H9 (cell line): ENCODE data around the gene SORBS1. TPM values are rescaled to one million over a fixed set of nuclear protein-coding genes. Genes with fewer than 3 reads are reported as not detected.

ENCODE experiments used
- DNase-seq: peaks from one replicate; pipeline ENCODE4 v3.0.0-alpha.2; 2017
- H2AFZ ChIP-seq: one replicate; pipeline ENCODE4 v1.6.1; 2013; ENCODE audit warnings: mild to moderate bottlenecking, low read length, control low read depth, moderate library complexity
- H2AK5ac ChIP-seq: 2 replicates; pipeline ENCODE4 v1.6.1; 2013; ENCODE audit warnings: low read length, control low read depth, mixed read lengths; ENCODE audit not compliant: insufficient read length
- H2BK120ac ChIP-seq: one replicate; pipeline ENCODE4 v1.6.1; 2013; ENCODE audit warnings: low read depth, mild to moderate bottlenecking, low read length, control low read depth, inconsistent platforms; ENCODE audit not compliant: poor library complexity, severe bottlenecking
- H2BK12ac ChIP-seq: 2 replicates; pipeline ENCODE4 v1.6.1; 2013; ENCODE audit warnings: low read length, control low read depth, mixed read lengths, low read depth; ENCODE audit not compliant: insufficient read length
- H2BK15ac ChIP-seq: 2 replicates; pipeline ENCODE4 v1.6.1; 2013; ENCODE audit warnings: low read depth, low read length, control low read depth
- H2BK20ac ChIP-seq: one replicate; pipeline ENCODE4 v1.6.1; 2013; ENCODE audit warnings: low read depth, mild to moderate bottlenecking, low read length, control low read depth, inconsistent platforms; ENCODE audit not compliant: poor library complexity, severe bottlenecking
- H2BK5ac ChIP-seq: 2 replicates; pipeline ENCODE4 v1.6.1; 2013; ENCODE audit warnings: low read length, control low read depth, mixed read lengths; ENCODE audit not compliant: insufficient read length
- H3K14ac ChIP-seq: 2 replicates; pipeline ENCODE4 v1.6.1; 2013; ENCODE audit warnings: low read length, control low read depth; ENCODE audit not compliant: insufficient read depth
- H3K18ac ChIP-seq: 2 replicates; pipeline ENCODE4 v1.6.1; 2013; ENCODE audit warnings: low read depth, mild to moderate bottlenecking, mixed read lengths, low read length, control low read depth; ENCODE audit not compliant: insufficient read length
- H3K23ac ChIP-seq: 2 replicates; pipeline ENCODE4 v1.6.1; 2013; ENCODE audit warnings: low read length, control low read depth, mixed read lengths, low read depth; ENCODE audit not compliant: insufficient read length
- H3K23me2 ChIP-seq: 2 replicates; pipeline ENCODE4 v1.6.1; 2013; ENCODE audit warnings: low read depth, mild to moderate bottlenecking, mixed read lengths, low read length, control low read depth; ENCODE audit not compliant: insufficient read length, poor library complexity, severe bottlenecking
- H3K27ac ChIP-seq: 2 replicates; pipeline ENCODE4 v1.5.1; 2013; ENCODE audit warnings: low read length, control low read depth, mixed read lengths, low read depth; ENCODE audit not compliant: insufficient read length
- H3K27me3 ChIP-seq: 2 replicates; pipeline ENCODE4 v1.6.1; 2013; ENCODE audit warnings: low read length, control low read depth, inconsistent platforms; ENCODE audit not compliant: insufficient read depth
- H3K4ac ChIP-seq: 2 replicates; pipeline ENCODE4 v1.6.1; 2013; ENCODE audit warnings: low read depth, mild to moderate bottlenecking, control low read depth, inconsistent platforms, low read length, moderate library complexity
- H3K4me1 ChIP-seq: 2 replicates; pipeline ENCODE4 v1.6.1; 2013; ENCODE audit warnings: low read length, control low read depth, inconsistent platforms; ENCODE audit not compliant: insufficient read depth
- H3K4me2 ChIP-seq: 2 replicates; pipeline ENCODE4 v1.6.1; 2013; ENCODE audit warnings: low read length, control low read depth, mixed read lengths; ENCODE audit not compliant: insufficient read length, insufficient read depth
- H3K56ac ChIP-seq: 2 replicates; pipeline ENCODE4 v1.6.1; 2013; ENCODE audit warnings: low read depth, mild to moderate bottlenecking, mixed read lengths, low read length, control low read depth; ENCODE audit not compliant: insufficient read length
- H3K79me1 ChIP-seq: 2 replicates; pipeline ENCODE4 v1.6.1; 2013; ENCODE audit warnings: low read depth, mild to moderate bottlenecking, moderate library complexity, low read length, control low read depth, inconsistent platforms; ENCODE audit not compliant: insufficient read depth, poor library complexity, severe bottlenecking
- H3K79me2 ChIP-seq: 2 replicates; pipeline ENCODE4 v1.6.1; 2013; ENCODE audit warnings: low read length, control low read depth, inconsistent platforms; ENCODE audit not compliant: insufficient read depth
- H3K9ac ChIP-seq: 2 replicates; pipeline ENCODE4 v1.6.1; 2013; ENCODE audit warnings: low read length, control low read depth, mixed read lengths; ENCODE audit not compliant: insufficient read length; ENCODE audit errors: extremely low read depth
- H3K9me3 ChIP-seq: one replicate; pipeline ENCODE4 v1.6.1; 2013; ENCODE audit warnings: low read depth, low read length, inconsistent platforms; ENCODE audit not compliant: control insufficient read depth
- H3T11ph ChIP-seq: one replicate; pipeline ENCODE4 v1.6.1; 2013; ENCODE audit warnings: mild to moderate bottlenecking, low read length, control low read depth, inconsistent platforms
- H4K20me1 ChIP-seq: one replicate; pipeline ENCODE4 v1.6.1; 2013; ENCODE audit not compliant: control insufficient read depth, insufficient read length, insufficient read depth
- H4K5ac ChIP-seq: 2 replicates; pipeline ENCODE4 v1.6.1; 2013; ENCODE audit warnings: low read depth, mild to moderate bottlenecking, mixed read lengths, low read length, control low read depth; ENCODE audit not compliant: insufficient read length
- H4K8ac ChIP-seq: replicated peaks from 2 replicates; pipeline ENCODE4 v1.6.1; 2013; ENCODE audit warnings: low read length, control low read depth, mixed read lengths, low read depth; ENCODE audit not compliant: insufficient read length
- H4K91ac ChIP-seq: 2 replicates; pipeline ENCODE4 v1.6.1; 2013; ENCODE audit warnings: low read depth, mild to moderate bottlenecking, moderate library complexity, mixed read lengths, low read length, control low read depth; ENCODE audit not compliant: insufficient read length
- H3K27ac Mint-ChIP-seq, 3 experiments: 2 replicates in 2 of 3; 3 replicates in 1 of 3; pipeline ENCODE4 v1.8.0; 2020 to 2021; ENCODE audit warnings: mixed read lengths in 3 of 3, mild to moderate bottlenecking in 1 of 3, moderate library complexity in 1 of 3
- H3K27me3 Mint-ChIP-seq: 2 replicates; pipeline ENCODE4 v1.8.0; 2021; ENCODE audit warnings: low read depth, mild to moderate bottlenecking, moderate library complexity, mixed read lengths
- H3K36me3 Mint-ChIP-seq, 3 experiments: 2 replicates in 2 of 3; 3 replicates in 1 of 3; pipeline ENCODE4 v1.8.0; 2020 to 2021; ENCODE audit warnings: low read depth in 3 of 3, mixed read lengths in 3 of 3; ENCODE audit not compliant: insufficient read depth in 1 of 3
- H3K4me1 Mint-ChIP-seq, 2 experiments: 2 replicates each; pipeline ENCODE4 v1.8.0; 2020; ENCODE audit warnings: mixed read lengths in 2 of 2
- H3K4me3 Mint-ChIP-seq, 2 experiments: 2 replicates in 1 of 2; 3 replicates in 1 of 2; pipeline ENCODE4 v1.8.0; 2020 to 2021; ENCODE audit warnings: mild to moderate bottlenecking in 2 of 2, mixed read lengths in 2 of 2, moderate library complexity in 1 of 2
- H3K9me3 Mint-ChIP-seq, 2 experiments: 2 replicates in 1 of 2; 3 replicates in 1 of 2; pipeline ENCODE4 v1.8.0; 2020; ENCODE audit warnings: mild to moderate bottlenecking in 2 of 2, mixed read lengths in 2 of 2, moderate library complexity in 1 of 2
- WGBS: extraction: QIAGEN DNeasy Blood & Tissue Kit; methylation state at CpG from one replicate; pipeline ENCODE4 v1.1.7; 2013; ENCODE audit warnings: missing lambda C conversion rate, low lambda C conversion rate, mixed read lengths; ENCODE audit not compliant: insufficient read length; ENCODE audit errors: extremely low coverage; 5-methylcytosine and 5-hydroxymethylcytosine counted together
- total RNA-seq: library from RNA; stranded (reverse); gene quantifications from 2 replicates; pipeline ENCODE4 v1.2.1, GENCODE V29; 2021
- TF ChIP-seq, protein P1 (sequence below): fragments of 200-600 bp; sonication (generic); conservative IDR thresholded peaks from 3 replicates; pipeline ENCODE4 v1.8.0; 2021; ENCODE audit warnings: antibody characterized with exemption, mild to moderate bottlenecking

The SORBS1 gene
- total RNA-seq, 1 experiment from 2014 or later: 24.3 TPM

GRCh38 chr10:95288303-95288702 is 272.9 kb downstream of the SORBS1 start:
- H3K4ac ChIP-seq: no peak overlapping the region
- H3K18ac ChIP-seq: no peak overlapping the region
- no peak overlapping the region for H3K14ac ChIP-seq
- peak overlapping the region; percentile 94 for H3K4me2 ChIP-seq
- DNase-seq: no peak
- no peak overlapping the region for H2BK15ac ChIP-seq
- H4K91ac ChIP-seq: no peak overlapping the region
- Mint-ChIP-seq H3K4me3 (no peak overlapping the region), H3K4me1 (peaks cover 39 to 42% of the 10 kb centered on the region in 2 experiments), H3K36me3 (peaks cover 0 to 9% (median 3%) of the 10 kb centered on the region in 3 experiments; a peak in 4 of 7 replicates), H3K9me3 (no peaks in the 10 kb centered on the region), H3K27me3 (peaks cover 21% of the 10 kb centered on the region), H3K27ac (no peak overlapping the region)
- H3K27me3 ChIP-seq: no peaks in the 10 kb centered on the region
- H3K79me1 ChIP-seq: no peaks in the 10 kb centered on the region
- no peak overlapping the region for H3K23ac ChIP-seq
- H3K4me1 ChIP-seq: 0 out of 2 replicates have a peak, but pooled peaks cover 5% of the 10 kb centered on the region
- H4K5ac ChIP-seq: no peak overlapping the region
- no peak overlapping the region for H2BK20ac ChIP-seq
- H2BK5ac ChIP-seq: no peak overlapping the region
- H3K9me3 ChIP-seq: no peaks in the 10 kb centered on the region
- WGBS: no CpG with 5 or more reads among the region's 1 CpG
- no peak overlapping the region for H4K8ac ChIP-seq
- H2BK120ac ChIP-seq: no peak overlapping the region
- H2AK5ac ChIP-seq: no peak overlapping the region
- no peak overlapping the region for H3K9ac ChIP-seq
- H3K23me2 ChIP-seq: peaks cover 12% of the 10 kb centered on the region
- no peak overlapping the region for H3K27ac ChIP-seq
- H3K56ac ChIP-seq: no peak overlapping the region
- H3T11ph ChIP-seq: no peak overlapping the region
- H3K79me2 ChIP-seq: peaks cover 22% of the 10 kb centered on the region; the same call in 1 of the 2 replicates
- H2AFZ ChIP-seq: no peak overlapping the region
- TF ChIP-seq, protein P1, sequence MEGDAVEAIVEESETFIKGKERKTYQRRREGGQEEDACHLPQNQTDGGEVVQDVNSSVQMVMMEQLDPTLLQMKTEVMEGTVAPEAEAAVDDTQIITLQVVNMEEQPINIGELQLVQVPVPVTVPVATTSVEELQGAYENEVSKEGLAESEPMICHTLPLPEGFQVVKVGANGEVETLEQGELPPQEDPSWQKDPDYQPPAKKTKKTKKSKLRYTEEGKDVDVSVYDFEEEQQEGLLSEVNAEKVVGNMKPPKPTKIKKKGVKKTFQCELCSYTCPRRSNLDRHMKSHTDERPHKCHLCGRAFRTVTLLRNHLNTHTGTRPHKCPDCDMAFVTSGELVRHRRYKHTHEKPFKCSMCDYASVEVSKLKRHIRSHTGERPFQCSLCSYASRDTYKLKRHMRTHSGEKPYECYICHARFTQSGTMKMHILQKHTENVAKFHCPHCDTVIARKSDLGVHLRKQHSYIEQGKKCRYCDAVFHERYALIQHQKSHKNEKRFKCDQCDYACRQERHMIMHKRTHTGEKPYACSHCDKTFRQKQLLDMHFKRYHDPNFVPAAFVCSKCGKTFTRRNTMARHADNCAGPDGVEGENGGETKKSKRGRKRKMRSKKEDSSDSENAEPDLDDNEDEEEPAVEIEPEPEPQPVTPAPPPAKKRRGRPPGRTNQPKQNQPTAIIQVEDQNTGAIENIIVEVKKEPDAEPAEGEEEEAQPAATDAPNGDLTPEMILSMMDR: no peak
- no peak overlapping the region for H2BK12ac ChIP-seq
- H4K20me1 ChIP-seq: no peaks in the 10 kb centered on the region
